HCT116 (cell line): ENCODE measurements around the gene PIK3IP1. TPM values are rescaled to one million over a fixed set of nuclear protein-coding genes. Genes with fewer than 3 reads are reported as not detected.

Experiments used
- ATAC-seq: fragments of 200-7000 bp; cut with Tn5 transposase; 2 replicates; pipeline ENCODE4 v1.9.1; 2020; ENCODE audit warnings: mild to moderate bottlenecking, moderate library complexity
- BruUV-seq: library from RNA; stranded (reverse); fragments of 400-500 nt; replicated peaks from 2 replicates; lab custom pipeline; 2021; lab: Mats Ljungman, UMichigan
- CTCF ChIA-PET: fragments of 300-600 bp; sonication (Branson Sonifier 250); formaldehyde crosslinking; loops from one replicate; lab custom pipeline; 2021; ENCODE audit warnings: antibody characterized with exemption; lab: Charles Lee
- POLR2A ChIA-PET: fragments of 300-600, 350-600 bp; sonication (Branson Sonifier 250); formaldehyde crosslinking; loops from one replicate; lab custom pipeline; 2021; ENCODE audit warnings: antibody characterized with exemption; lab: Charles Lee
- RAD21 ChIA-PET, 2 experiments: fragments of 300-600 bp; sonication (Branson Sonifier 250); formaldehyde crosslinking; loops; one replicate each; lab custom pipeline; 2023; ENCODE audit warnings: low total read pairs in 2 of 2; ENCODE audit not compliant: uncharacterized antibody in 2 of 2, unreplicated experiment in 2 of 2, low non-redundant PET in 1 of 2; lab: Charles Lee
- DNase-seq: peaks from one replicate; pipeline ENCODE4 v3.0.0-alpha.2; 2010; ENCODE audit warnings: low read depth, low spot score
- H2AFZ ChIP-seq: fragments of 200-600 bp; shearing (Covaris generic), sonication (generic); 2 replicates; pipeline ENCODE4 v1.6.1; 2017; ENCODE audit warnings: low read depth, mixed run types, mixed read lengths, antibody characterized with exemption, low read length; ENCODE audit not compliant: poor library complexity, severe bottlenecking
- H3K27ac ChIP-seq: 2 replicates; pipeline ENCODE4 v1.5.1; 2012; ENCODE audit warnings: low read depth, low read length
- H3K27me3 ChIP-seq: fragments of 200-600 bp; sonication (generic); 2 replicates; pipeline ENCODE4 v1.6.1; 2016; ENCODE audit warnings: mixed run types, low read length, mixed read lengths; ENCODE audit not compliant: insufficient read depth
- H3K36me3 ChIP-seq, 2 experiments: fragments of 200-500 bp in 1 of 2; fragments of 200-600 bp in 1 of 2; sonication (Bioruptor generic) in 1 of 2; sonication (generic) in 1 of 2; 2 replicates each; pipeline versions ENCODE4 v1.5.1 to v1.6.1; 2014 to 2016; ENCODE audit warnings: low read length in 2 of 2, inconsistent platforms in 1 of 2, mixed read lengths in 1 of 2, mixed run types in 1 of 2; ENCODE audit not compliant: insufficient read depth in 2 of 2, control insufficient read depth in 1 of 2
- H3K4me1 ChIP-seq, 2 experiments: fragments of 200-600 bp in 1 of 2; sonication (generic) in 1 of 2; 2 replicates each; pipeline versions ENCODE4 v1.5.1 to v1.6.1; 2012 to 2017; ENCODE audit warnings: low read length in 2 of 2, inconsistent platforms in 1 of 2, mild to moderate bottlenecking in 1 of 2, mixed read lengths in 1 of 2, mixed run types in 1 of 2, moderate library complexity in 1 of 2; ENCODE audit not compliant: insufficient read depth in 2 of 2, control insufficient read depth in 1 of 2
- H3K4me2 ChIP-seq: fragments of 200-600 bp; sonication (generic); 2 replicates; pipeline ENCODE4 v1.6.1; 2017; ENCODE audit warnings: mixed run types, low read length, mixed read lengths
- H3K4me3 ChIP-seq, 2 experiments: fragments of 200-600 bp in 1 of 2; sonication (generic) in 1 of 2; replicated peaks in 1 of 2; 2 replicates each; pipeline ENCODE4 v1.5.1; 2011 to 2016; ENCODE audit warnings: low read length in 2 of 2, control low read depth in 1 of 2, low read depth in 1 of 2, mild to moderate bottlenecking in 1 of 2, mixed read lengths in 1 of 2, mixed run types in 1 of 2
- H3K79me2 ChIP-seq: fragments of 200-600 bp; sonication (generic); 2 replicates; pipeline ENCODE4 v1.6.1; 2017; ENCODE audit warnings: mild to moderate bottlenecking, mixed run types, low read length, moderate library complexity, mixed read lengths; ENCODE audit not compliant: insufficient read depth
- H3K9ac ChIP-seq: fragments of 200-600 bp; sonication (generic); 2 replicates; pipeline ENCODE4 v1.6.1; 2016; ENCODE audit warnings: low read length, mixed read lengths
- H3K9me2 ChIP-seq: fragments of 200-600 bp; sonication (generic), shearing (Covaris generic); 2 replicates; pipeline ENCODE4 v1.6.1; 2017; ENCODE audit warnings: mixed run types, mild to moderate bottlenecking, moderate library complexity; ENCODE audit not compliant: insufficient read depth
- H3K9me3 ChIP-seq, 2 experiments: fragments of 200-500 bp in 1 of 2; fragments of 200-600 bp in 1 of 2; sonication (Bioruptor generic) in 1 of 2; sonication (generic) in 1 of 2; 2 replicates each; pipeline ENCODE4 v1.6.1; 2014 to 2017; ENCODE audit warnings: low read length in 2 of 2, mixed read lengths in 2 of 2, inconsistent platforms in 1 of 2, low read depth in 1 of 2, mild to moderate bottlenecking in 1 of 2, mixed run types in 1 of 2, moderate library complexity in 1 of 2; ENCODE audit not compliant: control insufficient read depth in 1 of 2, insufficient read depth in 1 of 2
- H4K20me1 ChIP-seq: fragments of 200-600 bp; sonication (generic), shearing (Covaris generic); 2 replicates; pipeline ENCODE4 v1.6.1; 2017; ENCODE audit warnings: mixed run types, mild to moderate bottlenecking, moderate library complexity; ENCODE audit not compliant: insufficient read depth
- EGR1 ChIP-seq: IDR thresholded peaks from 2 replicates; pipeline ENCODE4 v1.6.1; 2012; ENCODE audit warnings: low read depth
- FOSL1 ChIP-seq: IDR thresholded peaks from 2 replicates; pipeline ENCODE4 v1.6.1; 2012; ENCODE audit warnings: low read depth
- JUND ChIP-seq: IDR thresholded peaks from 2 replicates; pipeline ENCODE4 v1.6.1; 2012
- SIN3A ChIP-seq: IDR thresholded peaks from 2 replicates; pipeline ENCODE4 v1.6.1; 2012; ENCODE audit warnings: low read depth
- SRF ChIP-seq: IDR thresholded peaks from 2 replicates; pipeline ENCODE4 v1.6.1; 2012; ENCODE audit warnings: low read depth
- TCF7L2 ChIP-seq: IDR thresholded peaks from 2 replicates; pipeline ENCODE4 v1.7.0; 2011; ENCODE audit warnings: borderline replicate concordance, inconsistent platforms; ENCODE audit not compliant: insufficient read depth, insufficient read length; ENCODE audit errors: extremely low read depth
- ZFX ChIP-seq: fragments of 450-650 bp; IDR thresholded peaks from 2 replicates; pipeline ENCODE4 v1.6.1; 2017
- ZNF274 ChIP-seq: fragments of 200-500 bp; sonication (Bioruptor generic); IDR thresholded peaks from 2 replicates; pipeline ENCODE4 v1.6.1; 2014; ENCODE audit warnings: mild to moderate bottlenecking, low read depth, low read length, inconsistent platforms
- intact Hi-C: fragments of 100-400 bp; cut with micrococcal nuclease; formaldehyde crosslinking; loops from 2 replicates; pipeline ENCODE4 v1.10.0; 2022
- total RNA-seq: library from RNA; stranded (reverse); gene quantifications from one replicate; pipeline ENCODE4 v1.2.1, GENCODE V29; 2021; ENCODE audit not compliant: unreplicated experiment
- TF ChIP-seq, protein P1 (sequence below): IDR thresholded peaks from 2 replicates; pipeline ENCODE4 v1.6.1; 2011; ENCODE audit warnings: mild to moderate bottlenecking, low read length, moderate library complexity; ENCODE audit not compliant: insufficient replicate concordance; ENCODE audit errors: extremely low read depth

Gene PIK3IP1
- total RNA-seq, 1 experiment from 2014 or later: 1.6 TPM

DNA sequence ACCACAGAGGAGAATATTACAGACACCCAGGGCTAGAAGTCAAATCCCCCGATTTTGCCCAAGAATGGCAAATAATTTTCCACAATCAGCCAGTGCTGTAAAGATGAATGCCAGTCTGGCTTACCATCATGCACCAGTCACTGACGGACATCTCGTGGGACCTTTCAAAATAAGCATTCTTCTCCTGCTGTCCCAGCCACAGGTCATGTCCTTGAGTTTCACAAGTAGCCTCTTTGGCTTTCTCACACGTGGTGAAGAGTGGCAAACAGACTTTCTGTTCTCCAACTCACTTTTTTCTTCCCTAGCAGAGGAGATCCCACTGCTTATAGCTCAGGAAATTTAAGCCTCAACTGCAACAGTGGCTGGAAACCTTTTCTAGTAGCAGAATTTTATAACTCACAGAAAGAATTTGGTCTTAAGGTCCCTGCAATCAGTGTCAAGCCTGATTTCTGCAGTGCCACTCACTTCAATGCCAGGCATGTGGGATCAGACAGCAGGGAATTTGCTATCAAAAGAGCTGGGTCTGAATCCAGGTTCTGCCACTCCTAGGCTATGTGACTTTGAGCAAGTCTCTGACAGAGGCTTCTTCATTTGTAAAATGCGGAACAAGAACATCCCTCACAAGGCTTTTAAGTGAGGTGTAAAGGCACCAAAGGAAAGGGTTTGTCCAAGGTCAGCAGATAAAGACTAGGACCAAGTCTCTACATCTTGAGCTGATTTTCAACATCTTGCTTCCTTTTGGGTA is 3.6 kb downstream of the PIK3IP1 start:
- H4K20me1 ChIP-seq: no peaks in the 10 kb centered on the region
- H3K79me2 ChIP-seq: no peaks in the 10 kb centered on the region
- no peaks in the 10 kb centered on the region for H3K9me2 ChIP-seq
- ChIA-PET RAD21 (no interaction called here), POLR2A (no interaction called here), CTCF (interaction anchor here (0.5 kb wide), 1 partner anchor 32 kb away, joined by 4 read pairs; no protein-coding TSS in a partner anchor)
- no peak for DNase-seq
- H3K27me3 ChIP-seq: no peaks in the 10 kb centered on the region
- no peak overlapping the region for H2AFZ ChIP-seq
- peaks cover 21 to 28% of the 10 kb centered on the region in 2 experiments for H3K4me1 ChIP-seq
- TF ChIP-seq TCF7L2: no peak
- no peak for TF ChIP-seq FOSL1
- no peak for TF ChIP-seq SIN3A
- no peaks in the 10 kb centered on the region for H3K36me3 ChIP-seq
- intact Hi-C loops: no loop called here
- H3K4me3 ChIP-seq: no peak overlapping the region
- H3K27ac ChIP-seq: no peak overlapping the region
- H3K4me2 ChIP-seq: no peak overlapping the region
- no TSS peak for BruUV-seq
- H3K9ac ChIP-seq: no peak overlapping the region
- no peak for ATAC-seq
- no peaks in the 10 kb centered on the region for H3K9me3 ChIP-seq

DNA sequence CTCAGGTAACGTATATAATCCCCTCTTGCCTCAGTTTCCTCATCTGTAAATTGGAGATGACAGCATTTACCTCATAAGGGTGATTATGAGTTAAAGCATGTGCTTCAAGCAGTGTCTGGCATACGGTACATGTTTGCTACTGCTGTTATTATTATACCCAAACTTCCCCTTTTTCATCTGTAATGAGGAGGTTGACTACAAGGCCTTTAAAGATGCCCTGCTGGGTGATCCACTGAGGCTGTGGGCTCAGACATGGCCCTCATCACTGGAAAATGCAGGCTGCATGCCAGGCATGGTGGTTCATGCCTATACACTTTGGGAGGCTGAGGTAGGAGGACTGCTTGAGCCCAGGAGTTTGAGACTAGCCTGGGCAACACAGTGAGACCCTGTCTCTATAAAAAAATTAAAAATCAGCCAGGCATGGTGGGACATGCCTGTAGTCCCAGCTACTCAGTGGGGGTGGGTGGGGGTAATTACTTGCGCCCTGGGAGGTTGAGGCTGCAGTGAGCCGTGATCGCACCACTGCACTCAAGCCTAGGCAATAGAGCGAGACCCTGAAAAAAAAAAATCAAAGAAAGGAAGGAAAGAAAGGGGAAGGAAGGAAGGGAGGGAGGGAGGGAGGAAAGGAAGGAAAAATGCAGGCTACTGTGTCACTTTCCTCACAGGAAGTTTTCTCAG is 4.3 kb downstream of the PIK3IP1 start:
- H3K27me3 ChIP-seq: no peaks in the 10 kb centered on the region
- DNase-seq: no peak
- BruUV-seq: no TSS peak
- no peaks in the 10 kb centered on the region for H4K20me1 ChIP-seq
- H3K27ac ChIP-seq: no peak overlapping the region
- H2AFZ ChIP-seq: no peak overlapping the region
- TF ChIP-seq ZNF274 (no peak), EGR1 (no peak), JUND (no peak), SRF (no peak), ZFX (no peak)
- TF ChIP-seq, protein P1, sequence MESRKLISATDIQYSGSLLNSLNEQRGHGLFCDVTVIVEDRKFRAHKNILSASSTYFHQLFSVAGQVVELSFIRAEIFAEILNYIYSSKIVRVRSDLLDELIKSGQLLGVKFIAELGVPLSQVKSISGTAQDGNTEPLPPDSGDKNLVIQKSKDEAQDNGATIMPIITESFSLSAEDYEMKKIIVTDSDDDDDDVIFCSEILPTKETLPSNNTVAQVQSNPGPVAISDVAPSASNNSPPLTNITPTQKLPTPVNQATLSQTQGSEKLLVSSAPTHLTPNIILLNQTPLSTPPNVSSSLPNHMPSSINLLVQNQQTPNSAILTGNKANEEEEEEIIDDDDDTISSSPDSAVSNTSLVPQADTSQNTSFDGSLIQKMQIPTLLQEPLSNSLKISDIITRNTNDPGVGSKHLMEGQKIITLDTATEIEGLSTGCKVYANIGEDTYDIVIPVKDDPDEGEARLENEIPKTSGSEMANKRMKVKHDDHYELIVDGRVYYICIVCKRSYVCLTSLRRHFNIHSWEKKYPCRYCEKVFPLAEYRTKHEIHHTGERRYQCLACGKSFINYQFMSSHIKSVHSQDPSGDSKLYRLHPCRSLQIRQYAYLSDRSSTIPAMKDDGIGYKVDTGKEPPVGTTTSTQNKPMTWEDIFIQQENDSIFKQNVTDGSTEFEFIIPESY: no peak
- TF ChIP-seq, all 23 proteins: peak for 0
- Histone ChIP-seq H3K4me3 (no peak overlapping the region), H3K36me3 (no peaks in the 10 kb centered on the region), H3K4me2 (no peak overlapping the region), H3K9ac (no peak overlapping the region), H3K9me2 (no peaks in the 10 kb centered on the region), H3K79me2 (no peaks in the 10 kb centered on the region), H3K9me3 (no peaks in the 10 kb centered on the region), H3K4me1 (peaks cover 21 to 25% of the 10 kb centered on the region in 2 experiments)
- RAD21 ChIA-PET: no interaction called here
- intact Hi-C loops: no loop called here
- CTCF ChIA-PET: no interaction called here
- POLR2A ChIA-PET: no interaction called here
- no peak for ATAC-seq
